NCI-H82 treated with DMSO at 0.1 percent for 48 hours (cell line): ENCODE results near the gene GPAM.
"Not testable (repeated sequence)": the region's sequence is repeated elsewhere in the genome, so short reads cannot be mapped to it uniquely, and the experiment has no call there.

ENCODE experiments used
- DNase-seq: peaks from one replicate; lab custom pipeline; 2025; ENCODE audit not compliant: unreplicated experiment; lab: John Stamatoyannopoulos, UW

GPAM gene

GRCh38 chr10:112137154-112137987 lies 46.2 kb downstream of the GPAM start:
- DNase-seq = peak; percentile 22

GRCh38 chr10:112136486-112137153 lies 46.9 kb downstream of the GPAM start:
- no peak for DNase-seq

GRCh38 chr10:112135604-112136003 lies 48.0 kb downstream of the GPAM start:
- DNase-seq = no peak

GRCh38 chr10:112132435-112132834 lies 51.1 kb downstream of the GPAM start:
- no peak for DNase-seq

- no peak for DNase-seq
Observed at GRCh38 chr10:112131996-112132395, 51.6 kb downstream of the GPAM start.

- DNase-seq = no peak
Observed at GRCh38 chr10:112131346-112131745, 52.2 kb downstream of the GPAM start.

GRCh38 chr10:112126901-112127300 lies 56.7 kb downstream of the GPAM start:
- DNase-seq = no peak

GRCh38 chr10:112126172-112126571 lies 57.4 kb downstream of the GPAM start:
- DNase-seq = no peak

- no peak for DNase-seq
Observed at GRCh38 chr10:112124866-112125265, 58.7 kb downstream of the GPAM start.

- DNase-seq = no peak
Observed at GRCh38 chr10:112122827-112123226, 60.7 kb downstream of the GPAM start.

GRCh38 chr10:112120491-112120890 lies 63.1 kb downstream of the GPAM start:
- DNase-seq = no peak

- peak; percentile 1 for DNase-seq
Observed at GRCh38 chr10:112115781-112116385, 67.7 kb downstream of the GPAM start.

GRCh38 chr10:112109779-112110178 lies 73.8 kb downstream of the GPAM start:
- DNase-seq = not testable (repeated sequence)
